ENCODE measurements around the gene BSCL2.

DNA sequence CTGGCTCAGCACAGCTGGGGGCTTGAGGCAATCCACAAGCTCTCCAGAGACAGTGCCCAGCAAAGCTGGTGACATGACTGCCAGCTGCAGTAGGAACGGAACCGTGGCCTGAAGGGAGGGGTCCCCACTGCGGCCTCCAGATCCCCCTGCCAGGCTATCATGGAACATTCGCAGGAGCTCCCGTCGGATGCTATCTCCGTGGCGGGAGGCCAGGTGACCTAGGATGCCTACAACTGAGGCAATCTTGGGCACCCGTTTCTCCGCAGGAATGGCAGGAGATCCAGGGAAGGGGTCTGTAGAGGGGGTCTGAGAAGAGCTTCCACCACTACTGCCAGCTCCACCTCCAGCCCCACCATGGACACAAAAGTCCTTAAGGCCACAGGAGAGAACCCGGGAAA, 58.3 kb downstream of the BSCL2 start:
- TF ChIP-seq ATF1 (CRISPR knock-in tag; IDR thresholded peaks at IDR 0.05) (no peak), TCF7 (CRISPR knock-in tag; IDR thresholded peaks at IDR 0.05; ENCODE audit: low read depth) (no peak), CBFB (CRISPR knock-in tag; IDR thresholded peaks at IDR 0.05; ENCODE audit: low read depth) (no peak), JAZF1 (CRISPR knock-in tag; IDR thresholded peaks at IDR 0.05) (no peak), ESRRA (CRISPR knock-in tag; IDR thresholded peaks at IDR 0.05; ENCODE audit: borderline replicate concordance) (no peak), CREB1 (CRISPR knock-in tag; IDR thresholded peaks at IDR 0.05) (no peak)
- TF ChIP-seq, protein P1, sequence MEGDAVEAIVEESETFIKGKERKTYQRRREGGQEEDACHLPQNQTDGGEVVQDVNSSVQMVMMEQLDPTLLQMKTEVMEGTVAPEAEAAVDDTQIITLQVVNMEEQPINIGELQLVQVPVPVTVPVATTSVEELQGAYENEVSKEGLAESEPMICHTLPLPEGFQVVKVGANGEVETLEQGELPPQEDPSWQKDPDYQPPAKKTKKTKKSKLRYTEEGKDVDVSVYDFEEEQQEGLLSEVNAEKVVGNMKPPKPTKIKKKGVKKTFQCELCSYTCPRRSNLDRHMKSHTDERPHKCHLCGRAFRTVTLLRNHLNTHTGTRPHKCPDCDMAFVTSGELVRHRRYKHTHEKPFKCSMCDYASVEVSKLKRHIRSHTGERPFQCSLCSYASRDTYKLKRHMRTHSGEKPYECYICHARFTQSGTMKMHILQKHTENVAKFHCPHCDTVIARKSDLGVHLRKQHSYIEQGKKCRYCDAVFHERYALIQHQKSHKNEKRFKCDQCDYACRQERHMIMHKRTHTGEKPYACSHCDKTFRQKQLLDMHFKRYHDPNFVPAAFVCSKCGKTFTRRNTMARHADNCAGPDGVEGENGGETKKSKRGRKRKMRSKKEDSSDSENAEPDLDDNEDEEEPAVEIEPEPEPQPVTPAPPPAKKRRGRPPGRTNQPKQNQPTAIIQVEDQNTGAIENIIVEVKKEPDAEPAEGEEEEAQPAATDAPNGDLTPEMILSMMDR (IDR thresholded peaks at IDR 0.05), result no peak
- TF ChIP-seq, protein P2, sequence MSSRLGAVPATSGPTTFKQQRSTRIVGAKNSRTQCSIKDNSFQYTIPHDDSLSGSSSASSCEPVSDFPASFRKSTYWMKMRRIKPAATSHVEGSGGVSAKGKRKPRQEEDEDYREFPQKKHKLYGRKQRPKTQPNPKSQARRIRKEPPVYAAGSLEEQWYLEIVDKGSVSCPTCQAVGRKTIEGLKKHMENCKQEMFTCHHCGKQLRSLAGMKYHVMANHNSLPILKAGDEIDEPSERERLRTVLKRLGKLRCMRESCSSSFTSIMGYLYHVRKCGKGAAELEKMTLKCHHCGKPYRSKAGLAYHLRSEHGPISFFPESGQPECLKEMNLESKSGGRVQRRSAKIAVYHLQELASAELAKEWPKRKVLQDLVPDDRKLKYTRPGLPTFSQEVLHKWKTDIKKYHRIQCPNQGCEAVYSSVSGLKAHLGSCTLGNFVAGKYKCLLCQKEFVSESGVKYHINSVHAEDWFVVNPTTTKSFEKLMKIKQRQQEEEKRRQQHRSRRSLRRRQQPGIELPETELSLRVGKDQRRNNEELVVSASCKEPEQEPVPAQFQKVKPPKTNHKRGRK (CRISPR knock-in tag; IDR thresholded peaks at IDR 0.05; ENCODE audit: borderline replicate concordance), result no peak
- TF ChIP-seq, protein P3, sequence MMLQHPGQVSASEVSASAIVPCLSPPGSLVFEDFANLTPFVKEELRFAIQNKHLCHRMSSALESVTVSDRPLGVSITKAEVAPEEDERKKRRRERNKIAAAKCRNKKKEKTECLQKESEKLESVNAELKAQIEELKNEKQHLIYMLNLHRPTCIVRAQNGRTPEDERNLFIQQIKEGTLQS (CRISPR knock-in tag; conservative IDR thresholded peaks at IDR 0.05), result no peak
- TF ChIP-seq, protein P4, sequence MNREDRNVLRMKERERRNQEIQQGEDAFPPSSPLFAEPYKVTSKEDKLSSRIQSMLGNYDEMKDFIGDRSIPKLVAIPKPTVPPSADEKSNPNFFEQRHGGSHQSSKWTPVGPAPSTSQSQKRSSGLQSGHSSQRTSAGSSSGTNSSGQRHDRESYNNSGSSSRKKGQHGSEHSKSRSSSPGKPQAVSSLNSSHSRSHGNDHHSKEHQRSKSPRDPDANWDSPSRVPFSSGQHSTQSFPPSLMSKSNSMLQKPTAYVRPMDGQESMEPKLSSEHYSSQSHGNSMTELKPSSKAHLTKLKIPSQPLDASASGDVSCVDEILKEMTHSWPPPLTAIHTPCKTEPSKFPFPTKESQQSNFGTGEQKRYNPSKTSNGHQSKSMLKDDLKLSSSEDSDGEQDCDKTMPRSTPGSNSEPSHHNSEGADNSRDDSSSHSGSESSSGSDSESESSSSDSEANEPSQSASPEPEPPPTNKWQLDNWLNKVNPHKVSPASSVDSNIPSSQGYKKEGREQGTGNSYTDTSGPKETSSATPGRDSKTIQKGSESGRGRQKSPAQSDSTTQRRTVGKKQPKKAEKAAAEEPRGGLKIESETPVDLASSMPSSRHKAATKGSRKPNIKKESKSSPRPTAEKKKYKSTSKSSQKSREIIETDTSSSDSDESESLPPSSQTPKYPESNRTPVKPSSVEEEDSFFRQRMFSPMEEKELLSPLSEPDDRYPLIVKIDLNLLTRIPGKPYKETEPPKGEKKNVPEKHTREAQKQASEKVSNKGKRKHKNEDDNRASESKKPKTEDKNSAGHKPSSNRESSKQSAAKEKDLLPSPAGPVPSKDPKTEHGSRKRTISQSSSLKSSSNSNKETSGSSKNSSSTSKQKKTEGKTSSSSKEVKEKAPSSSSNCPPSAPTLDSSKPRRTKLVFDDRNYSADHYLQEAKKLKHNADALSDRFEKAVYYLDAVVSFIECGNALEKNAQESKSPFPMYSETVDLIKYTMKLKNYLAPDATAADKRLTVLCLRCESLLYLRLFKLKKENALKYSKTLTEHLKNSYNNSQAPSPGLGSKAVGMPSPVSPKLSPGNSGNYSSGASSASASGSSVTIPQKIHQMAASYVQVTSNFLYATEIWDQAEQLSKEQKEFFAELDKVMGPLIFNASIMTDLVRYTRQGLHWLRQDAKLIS (CRISPR knock-in tag; IDR thresholded peaks at IDR 0.05; ENCODE audit: borderline replicate concordance), result no peak
- TF ChIP-seq, protein P5, sequence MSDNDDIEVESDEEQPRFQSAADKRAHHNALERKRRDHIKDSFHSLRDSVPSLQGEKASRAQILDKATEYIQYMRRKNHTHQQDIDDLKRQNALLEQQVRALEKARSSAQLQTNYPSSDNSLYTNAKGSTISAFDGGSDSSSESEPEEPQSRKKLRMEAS (CRISPR knock-in tag; IDR thresholded peaks at IDR 0.05), result no peak
